Right ventricle myocardium superior (tissue), 1 donor: ENCODE results near the gene RFX6. TPM values are rescaled to one million over a fixed set of nuclear protein-coding genes. Genes with fewer than 3 reads are reported as not detected.

Source experiments
- ATAC-seq: fragments of 200-7000 bp; cut with Tn5 transposase; one replicate; pipeline ENCODE4 v1.9.1; 2020; ENCODE audit warnings: mild to moderate bottlenecking; ENCODE audit not compliant: poor library complexity
- DNase-seq: peaks from one replicate; pipeline ENCODE4 v3.0.0-alpha.2; 2020
- intact Hi-C: fragments of 100-400 bp; cut with DNase I; formaldehyde crosslinking; loops from one replicate; pipeline ENCODE4 v1.11.2; 2022
- total RNA-seq: library from RNA; stranded (reverse); fragmentation: NEBNext Ultra II Directional; extraction: Animal tissue kit (Norgen Biotek cat#: 25700); gene quantifications from one replicate; pipeline ENCODE4 v1.2.1, GENCODE V29; 2021
- donor health status: DM: no; HTN: yes; CAD: no; lungs with severe emphysema.

Gene RFX6
- total RNA-seq, 1 donor from 2014 or later = not detected

DNA sequence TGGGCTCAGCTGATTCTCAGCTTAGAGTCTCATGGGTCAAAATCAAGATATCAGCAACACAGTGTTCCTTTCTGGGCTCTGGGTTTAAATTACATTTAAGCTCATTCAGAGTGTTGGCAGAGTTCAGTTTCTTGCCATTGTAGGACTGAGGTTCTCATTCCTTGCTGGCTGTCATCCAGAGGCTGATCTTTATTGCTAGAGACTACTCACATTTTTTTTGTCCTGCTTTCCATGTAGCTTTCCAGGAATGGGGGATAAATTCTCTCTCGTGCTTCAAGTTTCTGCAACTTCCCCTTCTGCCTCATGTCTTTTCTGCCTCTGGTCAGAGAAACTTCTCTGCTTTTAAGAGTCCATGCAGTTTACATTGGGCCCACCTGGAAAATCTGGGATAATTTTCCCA is 86.9 kb downstream of the RFX6 start:
- intact Hi-C loops = no loop called here
- DNase-seq = no peak
- ATAC-seq = no peak

DNA sequence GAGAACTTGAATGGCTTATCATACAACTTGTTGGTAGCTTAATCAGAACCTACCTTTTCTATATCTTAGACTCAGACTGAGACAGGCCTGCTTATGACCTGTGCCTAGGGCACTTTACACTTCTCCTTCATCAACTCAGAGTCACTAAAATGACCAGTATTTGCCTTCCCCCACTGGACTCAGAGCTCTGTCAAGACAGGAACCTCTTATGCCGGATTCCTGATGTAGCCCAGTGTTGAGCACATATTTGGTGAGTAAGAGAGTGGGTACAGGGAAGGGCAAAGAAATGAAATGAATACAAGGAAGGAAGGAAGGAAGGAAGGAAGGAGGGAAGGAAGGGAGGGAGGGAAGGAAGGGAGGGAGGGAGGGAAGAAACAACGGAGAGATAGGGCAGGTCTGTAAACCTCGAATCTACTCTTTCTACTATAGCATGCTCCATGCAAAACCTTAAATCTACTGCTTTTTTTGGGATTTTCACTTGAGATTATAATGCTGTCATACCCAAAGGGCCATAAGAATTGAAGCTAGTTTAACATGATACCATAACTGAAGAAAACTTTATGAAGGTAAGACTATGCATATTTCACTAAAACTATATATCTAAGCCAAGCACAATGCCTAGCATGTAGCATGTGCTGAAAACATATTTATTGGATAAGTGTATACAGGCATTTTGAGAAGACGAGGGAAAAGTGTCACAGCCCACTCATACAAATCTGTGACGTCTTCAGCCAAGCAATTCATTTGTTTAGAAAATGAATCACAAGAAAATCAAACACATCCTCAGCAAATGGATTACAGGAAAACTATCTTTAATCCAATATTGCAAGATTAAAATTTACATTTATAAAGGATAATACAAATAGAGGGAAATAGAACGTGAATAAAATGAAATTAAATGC is 89.9 kb downstream of the RFX6 start:
- intact Hi-C loops = no loop called here
- no peak for DNase-seq

DNA sequence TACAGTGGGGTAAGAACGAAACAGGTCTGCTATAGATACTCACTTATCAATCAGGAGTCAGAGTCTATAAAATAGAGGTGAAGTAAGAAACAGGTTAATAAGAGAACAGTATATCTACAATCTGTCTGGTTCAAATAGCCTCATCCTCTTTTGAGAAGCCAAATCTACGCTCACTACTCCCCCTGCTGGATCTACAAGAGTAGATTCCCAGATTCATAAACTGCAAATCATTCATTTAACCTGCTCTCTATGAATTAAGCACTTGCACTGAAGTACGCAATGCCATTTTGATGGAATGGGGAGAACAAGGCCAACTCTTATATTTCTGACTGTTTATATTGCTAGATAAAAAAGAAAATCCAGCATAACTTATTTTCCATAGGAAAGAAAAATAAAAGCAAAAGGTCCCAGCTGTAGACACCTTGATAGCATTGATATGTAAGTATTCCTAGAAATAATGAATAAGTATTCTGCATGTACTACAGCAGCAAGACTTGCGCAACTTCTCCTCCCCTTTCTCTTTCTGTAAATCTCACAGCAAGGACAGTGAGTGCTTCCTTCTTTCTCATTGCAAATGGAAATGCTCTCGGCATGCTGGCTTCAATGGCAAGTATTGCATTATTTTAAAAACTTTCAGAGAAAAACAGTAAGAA is 92.3 kb downstream of the RFX6 start:
- intact Hi-C loops = no loop called here
- ATAC-seq (no peak), DNase-seq (no peak)

More for the DNA sequence above, 89.9 kb downstream of the RFX6 start:
- ATAC-seq = no peak

DNA sequence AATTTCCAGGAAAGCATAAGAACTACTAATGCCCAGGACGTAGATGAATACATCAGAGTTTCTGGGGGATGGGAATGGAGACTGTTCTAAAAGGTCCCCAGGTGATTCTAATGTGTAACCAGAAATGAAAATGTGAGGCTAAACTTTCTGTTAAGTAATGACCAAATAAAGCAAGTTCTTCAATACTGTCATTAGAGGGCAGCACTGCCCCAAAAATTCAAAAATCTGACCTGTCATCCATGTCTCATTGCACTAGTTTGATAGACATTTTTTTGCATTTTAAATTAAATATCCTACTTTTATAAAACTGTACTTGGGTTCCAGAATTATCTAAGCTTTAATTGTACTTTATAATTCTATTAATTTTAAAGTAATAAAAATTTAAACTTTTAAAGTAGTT is 94.9 kb downstream of the RFX6 start:
- no peak for ATAC-seq
- intact Hi-C loops = loop anchor here (5.0 to 10.0 kb wide), 2 partner anchors 223 to 345 kb away; no protein-coding TSS in a partner anchor
- no peak for DNase-seq

DNA sequence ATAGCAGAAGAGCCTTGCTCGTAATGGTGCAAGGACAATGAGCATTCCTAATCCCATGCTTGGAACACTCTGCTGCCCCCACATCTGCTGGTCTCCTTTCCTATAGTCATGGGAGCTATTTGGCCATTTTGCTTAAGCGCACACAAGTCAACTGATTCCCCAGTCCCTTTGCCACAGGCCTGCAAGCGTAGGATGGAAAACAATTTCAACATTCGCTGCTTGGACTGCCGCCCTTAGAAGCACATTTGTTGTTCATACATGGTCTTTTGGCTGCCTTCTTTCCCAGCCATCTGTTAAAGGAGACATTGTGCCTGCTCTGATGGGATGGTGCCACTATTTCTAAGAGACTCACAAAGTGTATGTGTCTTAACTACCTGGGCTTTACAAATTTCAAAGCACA is 96.9 kb downstream of the RFX6 start:
- DNase-seq (peak; percentile 30), ATAC-seq (no peak)
- intact Hi-C loops = loop anchor here (5.0 to 10.0 kb wide), 2 partner anchors 221 to 343 kb away; no protein-coding TSS in a partner anchor

DNA sequence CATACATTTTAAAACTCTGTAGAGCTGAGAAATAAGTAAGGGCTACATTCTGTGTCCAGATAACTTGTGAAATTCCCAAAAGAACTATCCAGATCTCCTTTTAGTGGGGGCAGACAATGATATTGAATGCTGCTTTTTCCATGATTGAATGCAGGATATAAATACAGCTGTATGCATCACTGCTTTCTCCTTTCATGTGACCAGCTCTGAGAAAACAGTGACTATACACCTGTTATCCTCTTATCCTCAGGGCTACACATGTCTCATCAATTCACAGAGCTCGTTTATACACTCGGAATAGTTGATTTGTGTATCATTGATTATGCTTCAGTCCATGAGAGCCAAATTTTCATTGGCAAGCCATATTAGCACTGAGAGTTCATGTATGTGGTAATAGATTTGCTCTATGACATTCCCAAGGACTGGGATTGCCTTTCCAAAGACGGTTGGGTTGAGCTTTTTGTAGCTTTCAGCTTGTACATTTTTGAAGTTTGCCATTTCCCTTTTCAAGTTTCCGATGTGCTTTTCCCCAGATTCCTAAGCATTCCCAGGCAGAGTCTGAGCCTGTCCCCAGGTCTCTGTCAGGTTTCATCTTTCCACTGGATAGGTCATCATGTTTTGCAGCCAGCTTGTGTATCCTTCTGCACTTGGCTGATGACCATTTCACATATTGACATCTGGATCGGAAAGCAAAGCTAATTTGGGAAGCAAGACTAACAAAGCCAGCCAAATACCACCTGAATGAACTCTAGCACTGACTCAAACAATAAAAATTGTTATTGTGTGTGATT is 97.7 kb downstream of the RFX6 start:
- no peak for ATAC-seq
- intact Hi-C loops = loop anchor here (5.0 to 10.0 kb wide), 2 partner anchors 220 to 343 kb away; no protein-coding TSS in a partner anchor
- DNase-seq = no peak

DNA sequence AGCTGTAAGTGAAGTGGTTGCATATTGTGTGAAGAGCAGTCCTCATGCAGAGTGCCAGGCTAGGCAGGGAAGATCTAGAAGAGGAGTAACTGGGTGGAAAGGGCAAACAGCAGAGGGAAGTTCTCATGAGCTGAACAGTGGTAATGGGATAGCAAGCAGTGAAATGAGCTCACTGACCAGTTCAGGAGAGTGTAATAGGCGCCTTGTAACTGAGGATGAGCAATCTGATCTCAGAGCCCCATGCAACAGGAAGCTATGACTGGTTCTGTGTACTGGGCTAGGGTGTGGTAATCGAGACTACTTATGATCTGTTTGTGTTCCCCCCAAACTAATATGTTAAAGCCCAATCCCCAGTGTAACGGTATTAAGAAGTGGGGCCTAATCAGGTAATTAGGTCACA is 98.6 kb downstream of the RFX6 start:
- DNase-seq = no peak
- ATAC-seq = no peak
- intact Hi-C loops = loop anchor here (10.0 kb wide), 1 partner anchor 219 kb away; no protein-coding TSS in a partner anchor

DNA sequence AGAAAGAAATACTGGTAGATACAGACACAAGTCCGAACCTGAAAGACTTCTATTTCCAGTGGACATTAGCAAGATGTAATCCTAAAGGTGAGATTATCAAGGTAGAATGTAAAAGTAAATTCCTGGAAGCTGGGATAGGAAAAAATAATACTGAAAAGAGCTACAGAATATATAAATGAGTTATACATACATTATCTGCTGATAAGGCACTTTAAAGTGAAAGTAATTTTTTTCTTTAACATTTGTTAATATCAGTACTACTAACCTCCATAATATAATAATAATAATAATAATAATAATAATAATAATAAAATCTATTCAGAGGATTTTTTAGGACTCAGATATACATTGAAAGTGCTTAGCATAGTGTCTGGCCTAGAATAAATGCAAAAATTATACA is 102.5 kb downstream of the RFX6 start:
- no peak for DNase-seq
- no peak for ATAC-seq
- intact Hi-C loops = loop anchor here (10.0 kb wide), 1 partner anchor 215 kb away; no protein-coding TSS in a partner anchor

Other genes with a start within 250 kb of the RFX6 start
- gene ZUP1, start 208.5 kb upstream of the RFX6 start, total RNA-seq = 3.4 TPM
- gene KPNA5, start 196.0 kb upstream of the RFX6 start, total RNA-seq = 8.3 TPM
- gene FAM162B, start 111.5 kb upstream of the RFX6 start, total RNA-seq = 3.7 TPM
- not detected for gene GPRC6A, start 48.2 kb upstream of the RFX6 start, total RNA-seq